ENCODE data around the gene SMG5.
"Not testable (repeated sequence)": the region's sequence is repeated elsewhere in the genome, so short reads cannot be mapped to it uniquely, and the experiment has no call there.

Gene SMG5, protein sequence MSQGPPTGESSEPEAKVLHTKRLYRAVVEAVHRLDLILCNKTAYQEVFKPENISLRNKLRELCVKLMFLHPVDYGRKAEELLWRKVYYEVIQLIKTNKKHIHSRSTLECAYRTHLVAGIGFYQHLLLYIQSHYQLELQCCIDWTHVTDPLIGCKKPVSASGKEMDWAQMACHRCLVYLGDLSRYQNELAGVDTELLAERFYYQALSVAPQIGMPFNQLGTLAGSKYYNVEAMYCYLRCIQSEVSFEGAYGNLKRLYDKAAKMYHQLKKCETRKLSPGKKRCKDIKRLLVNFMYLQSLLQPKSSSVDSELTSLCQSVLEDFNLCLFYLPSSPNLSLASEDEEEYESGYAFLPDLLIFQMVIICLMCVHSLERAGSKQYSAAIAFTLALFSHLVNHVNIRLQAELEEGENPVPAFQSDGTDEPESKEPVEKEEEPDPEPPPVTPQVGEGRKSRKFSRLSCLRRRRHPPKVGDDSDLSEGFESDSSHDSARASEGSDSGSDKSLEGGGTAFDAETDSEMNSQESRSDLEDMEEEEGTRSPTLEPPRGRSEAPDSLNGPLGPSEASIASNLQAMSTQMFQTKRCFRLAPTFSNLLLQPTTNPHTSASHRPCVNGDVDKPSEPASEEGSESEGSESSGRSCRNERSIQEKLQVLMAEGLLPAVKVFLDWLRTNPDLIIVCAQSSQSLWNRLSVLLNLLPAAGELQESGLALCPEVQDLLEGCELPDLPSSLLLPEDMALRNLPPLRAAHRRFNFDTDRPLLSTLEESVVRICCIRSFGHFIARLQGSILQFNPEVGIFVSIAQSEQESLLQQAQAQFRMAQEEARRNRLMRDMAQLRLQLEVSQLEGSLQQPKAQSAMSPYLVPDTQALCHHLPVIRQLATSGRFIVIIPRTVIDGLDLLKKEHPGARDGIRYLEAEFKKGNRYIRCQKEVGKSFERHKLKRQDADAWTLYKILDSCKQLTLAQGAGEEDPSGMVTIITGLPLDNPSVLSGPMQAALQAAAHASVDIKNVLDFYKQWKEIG

DNA sequence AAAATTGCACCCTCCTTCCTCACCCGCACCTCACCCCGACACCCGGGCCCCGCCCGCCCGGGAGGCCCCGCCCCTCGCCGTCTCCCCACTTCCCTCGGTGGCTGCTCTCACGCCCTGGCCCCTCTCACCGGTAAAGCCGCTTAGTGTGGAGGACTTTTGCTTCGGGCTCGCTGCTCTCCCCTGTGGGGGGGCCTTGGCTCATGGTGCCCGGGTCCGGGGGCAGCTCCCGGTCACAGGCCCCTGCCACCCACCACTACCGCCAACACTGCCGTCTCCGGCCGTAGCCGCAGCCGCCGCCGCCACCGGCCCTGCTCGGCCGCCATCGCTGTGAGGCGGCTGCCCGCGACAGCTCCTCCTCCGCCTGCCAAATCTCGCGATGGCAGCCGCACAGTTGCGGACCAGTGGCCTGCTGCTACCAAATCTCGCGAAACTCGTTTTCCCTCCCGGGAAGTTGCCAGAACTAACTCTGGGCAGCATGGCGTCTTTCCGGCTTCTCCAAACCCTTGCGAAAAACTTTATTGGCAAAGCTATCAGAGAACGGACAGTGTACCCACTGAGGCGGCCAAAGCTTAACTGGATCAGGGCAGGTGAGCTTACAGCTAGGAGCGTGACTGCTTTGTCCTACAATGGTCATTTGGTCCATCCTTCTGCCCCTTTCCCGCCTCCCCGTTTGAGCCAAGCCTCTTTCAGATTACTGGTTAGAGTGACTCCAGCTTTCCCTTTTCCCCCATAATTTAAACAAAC lies at the start of gene SMG5:
Gene SMG5 (minus strand): TSS at position 347 of the 744 bp plus-strand sequence. CDS start 145 bp downstream, at position 202.
- peak; percentile 98 for DNase-seq (ENCODE audit: low read depth)

DNA sequence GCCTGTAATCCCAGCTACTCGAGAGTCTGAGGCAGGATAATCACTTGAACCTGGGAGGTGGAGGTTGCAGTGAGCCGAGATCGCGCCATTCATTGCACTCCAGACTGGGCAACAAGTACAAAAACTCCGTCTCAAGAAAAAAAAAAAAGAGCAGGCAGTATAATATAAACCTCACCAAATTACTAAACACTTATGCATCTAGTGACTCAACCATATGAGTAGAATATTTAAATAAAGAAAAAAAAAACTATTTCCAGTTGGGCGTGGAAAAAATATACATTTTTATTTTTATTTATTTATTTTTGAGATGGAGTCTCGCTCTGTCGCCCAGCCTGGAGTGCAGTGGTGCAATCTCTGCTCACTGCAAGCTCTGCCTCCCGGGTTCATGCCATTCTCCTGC lies 40.6 kb upstream of the SMG5 start:
- not testable (repeated sequence) for DNase-seq (ENCODE audit: low read depth)

DNA sequence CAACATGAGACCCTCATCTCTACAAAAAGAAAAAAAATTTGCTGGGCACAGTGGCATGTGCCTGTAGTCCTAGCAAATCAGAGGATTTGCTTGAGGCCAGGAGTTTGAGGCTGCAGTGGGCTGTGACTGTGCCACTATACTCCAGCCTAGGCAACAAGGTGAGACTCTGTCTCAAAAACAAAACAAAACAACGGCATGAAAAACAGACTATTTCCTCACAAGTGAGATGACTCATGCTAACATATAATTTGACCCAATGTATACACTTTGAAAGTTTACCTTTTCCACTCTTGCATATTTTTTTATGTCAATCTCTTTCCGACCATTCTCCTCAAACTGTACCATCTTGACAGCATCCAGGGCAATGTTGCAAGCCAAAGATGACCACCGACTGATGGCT lies 37.9 kb upstream of the SMG5 start:
- DNase-seq (ENCODE audit: low read depth) = no peak

GRCh38 chr1:156319664-156320063 lies 37.0 kb upstream of the SMG5 start:
- no peak for DNase-seq (ENCODE audit: low read depth)

- DNase-seq (ENCODE audit: low read depth) = no peak
These were observed 34.3 kb upstream of the SMG5 start for GRCh38 chr1:156316909-156317308.

DNA sequence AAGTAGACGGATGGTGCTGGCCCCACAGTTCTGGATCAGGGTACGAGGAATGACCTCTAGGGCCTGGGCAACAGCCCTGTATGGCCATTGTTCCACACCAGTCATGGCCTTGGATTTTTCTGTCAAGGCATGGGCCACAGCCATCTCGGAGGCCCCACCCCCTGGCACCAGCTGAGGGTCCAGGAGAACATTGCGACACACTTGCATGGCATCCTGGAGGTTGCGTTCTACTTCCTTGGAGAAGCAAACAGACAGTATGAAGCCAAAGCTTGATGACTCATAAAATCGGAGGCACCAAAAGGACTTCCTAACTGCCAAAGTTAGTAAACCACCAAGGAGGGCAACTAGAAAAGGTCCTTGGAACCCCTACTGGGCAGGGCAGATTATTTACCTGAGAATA lies 28.3 kb upstream of the SMG5 start:
- no peak for DNase-seq (ENCODE audit: low read depth)

GRCh38 chr1:156308078-156308477 lies 25.5 kb upstream of the SMG5 start:
- no peak for DNase-seq (ENCODE audit: low read depth)

DNA sequence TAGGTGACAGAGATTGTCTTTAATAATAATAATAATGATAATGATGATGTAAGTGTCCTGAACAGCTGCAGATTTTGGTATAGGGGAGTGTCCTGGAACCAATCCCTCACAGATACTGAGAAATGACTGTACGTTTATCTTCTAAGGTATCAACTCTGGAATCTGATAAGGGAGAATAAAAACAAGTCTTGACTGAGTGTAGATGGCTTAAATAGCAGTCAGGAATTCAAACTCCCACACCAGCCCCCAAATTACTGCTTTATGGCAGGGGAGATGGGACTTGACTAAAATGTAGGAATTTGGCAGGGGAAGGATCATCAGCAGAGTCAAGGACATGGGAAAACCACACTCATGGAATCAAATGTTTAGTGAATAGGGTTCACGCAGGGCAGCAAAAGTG lies 22.6 kb upstream of the SMG5 start:
- DNase-seq (ENCODE audit: low read depth) = no peak

DNA sequence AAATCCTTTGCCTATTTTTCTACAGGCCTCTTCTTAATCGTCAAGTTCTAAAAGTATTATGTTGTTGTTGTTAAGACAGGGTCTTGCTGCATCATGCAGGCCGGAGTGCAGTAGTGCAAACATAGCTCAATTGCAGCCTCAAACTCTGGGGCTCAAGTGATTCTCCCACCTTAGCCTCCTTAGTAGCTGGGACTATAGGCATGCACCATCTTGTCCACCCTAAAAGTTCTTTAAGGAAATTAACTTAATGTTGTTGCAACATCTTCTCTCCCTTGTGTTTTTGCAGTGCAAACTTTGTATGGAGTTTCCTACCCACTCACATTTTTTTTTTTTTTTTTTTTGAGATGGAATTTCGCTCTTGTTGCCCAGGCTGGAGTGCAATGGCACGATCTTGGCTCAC lies 20.6 kb upstream of the SMG5 start:
- DNase-seq (ENCODE audit: low read depth) = no peak

- DNase-seq (ENCODE audit: low read depth) = no peak
These were observed 16.3 kb upstream of the SMG5 start, which contains the start of gene VHLL for GRCh38 chr1:156298852-156299357. Gene VHLL (minus strand): TSS chr1:156299307. CDS start chr1:156299189, 118 bp downstream.

- DNase-seq (ENCODE audit: low read depth) = no peak
These were observed 12.8 kb upstream of the SMG5 start, which contains the start of gene GLMP for GRCh38 chr1:156295391-156295947. Gene GLMP (minus strand): TSS chr1:156295679. CDS start chr1:156295645, 34 bp downstream.

DNA sequence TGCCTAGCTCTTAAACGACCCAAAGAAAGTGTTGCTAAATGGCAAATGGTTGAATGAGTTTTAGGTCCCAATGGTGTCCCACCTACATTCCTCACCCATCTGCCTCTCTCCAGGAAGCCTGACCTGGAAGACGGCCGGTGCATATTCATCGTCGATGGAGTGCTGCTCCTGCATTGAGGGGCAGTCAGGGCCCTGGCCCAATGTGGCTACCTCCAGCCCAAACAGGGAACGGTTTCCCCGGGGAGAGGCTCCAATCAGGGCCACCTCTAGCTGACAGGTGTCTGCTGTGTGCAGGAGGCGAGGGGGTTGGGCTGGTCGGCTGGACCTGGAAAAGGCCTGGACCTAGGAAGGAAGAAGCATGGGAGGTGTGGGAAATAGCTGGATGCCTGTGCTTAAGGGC lies 11.3 kb upstream of the SMG5 start:
- no peak for DNase-seq (ENCODE audit: low read depth)

DNA sequence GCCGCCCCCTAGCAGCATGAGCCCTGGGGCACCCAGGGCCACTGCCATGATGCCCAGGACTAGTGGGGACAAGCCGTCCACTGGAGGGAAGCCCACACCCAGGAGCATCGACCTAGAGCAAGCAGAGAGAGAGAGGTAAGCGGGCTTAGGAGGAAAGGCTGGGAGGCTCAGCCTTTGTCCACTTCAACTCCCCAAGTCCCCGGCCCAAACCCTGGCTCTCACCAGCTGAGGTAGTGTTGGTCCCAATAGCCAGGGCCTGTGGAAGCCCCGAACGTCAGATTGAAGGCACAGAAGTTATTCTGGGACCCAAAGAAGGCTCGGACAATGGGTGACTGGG lies 10.4 kb upstream of the SMG5 start:
- no peak for DNase-seq (ENCODE audit: low read depth)

DNA sequence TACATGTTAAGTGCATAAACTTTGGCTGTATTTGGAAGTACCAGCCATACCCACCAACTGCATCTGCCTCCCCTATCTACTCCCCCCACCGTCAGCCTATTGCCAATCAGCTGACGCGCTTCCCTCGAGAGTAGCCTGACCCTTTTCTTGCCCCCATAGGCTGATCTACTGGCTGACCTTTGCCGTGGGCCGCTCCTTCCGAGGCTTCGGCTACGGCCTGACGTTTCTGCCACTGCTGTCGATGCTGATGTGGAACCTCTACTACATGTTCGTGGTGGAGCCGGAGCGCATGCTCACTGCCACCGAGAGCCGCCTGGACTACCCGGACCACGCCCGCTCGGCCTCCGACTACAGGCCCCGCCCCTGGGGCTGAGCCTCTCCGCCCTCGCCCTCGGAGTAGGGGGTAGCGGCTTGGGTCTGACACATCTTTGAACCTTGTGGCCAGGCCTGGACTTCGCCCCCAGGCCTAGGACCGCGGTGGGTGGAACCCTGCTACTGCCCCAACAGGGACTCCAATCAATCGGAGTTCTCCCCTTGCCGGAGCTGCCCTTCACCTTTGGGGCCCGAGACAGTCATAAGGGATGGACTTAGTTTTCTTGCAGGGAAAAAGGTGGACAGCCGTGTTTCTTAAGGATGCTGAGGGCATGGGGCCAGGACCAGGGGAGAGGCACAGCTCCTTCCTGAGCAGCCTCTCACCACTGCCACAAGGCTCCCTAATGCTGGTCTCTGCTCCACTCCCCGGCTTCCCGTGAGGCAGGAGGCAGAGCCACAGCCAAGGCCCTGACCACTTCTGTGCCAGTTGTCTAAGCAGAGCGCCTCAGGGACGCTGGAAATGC lies 8.8 kb upstream of the SMG5 start:
- DNase-seq (ENCODE audit: low read depth) = peak; percentile 64

GRCh38 chr1:156289857-156290256 lies 7.2 kb upstream of the SMG5 start:
- no peak for DNase-seq (ENCODE audit: low read depth)

- DNase-seq (ENCODE audit: low read depth) = no peak
These were observed 3.4 kb upstream of the SMG5 start for GRCh38 chr1:156286061-156286460.

DNA sequence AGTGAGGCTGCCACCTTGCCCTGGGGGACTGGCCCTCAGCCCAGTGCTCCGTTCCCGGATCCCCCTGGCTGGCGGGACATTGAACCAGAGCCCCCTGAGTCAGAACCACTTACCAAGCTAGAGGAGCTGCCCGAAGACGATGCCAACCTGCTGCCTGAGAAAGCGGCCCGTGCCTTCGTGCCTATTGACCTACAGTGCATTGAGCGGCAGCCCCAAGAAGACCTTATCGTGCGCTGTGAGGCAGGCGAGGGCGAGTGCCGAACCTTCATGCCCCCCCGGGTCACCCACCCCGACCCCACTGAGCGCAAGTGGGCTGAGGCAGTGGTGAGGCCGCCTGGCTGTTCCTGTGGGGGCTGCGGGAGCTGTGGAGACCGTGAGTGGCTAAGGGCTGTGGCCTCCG lies 2.8 kb upstream of the SMG5 start:
- DNase-seq (ENCODE audit: low read depth) = no peak

- no peak for DNase-seq (ENCODE audit: low read depth)
These were observed 2.1 kb upstream of the SMG5 start for GRCh38 chr1:156284757-156285156.

- DNase-seq (ENCODE audit: low read depth) = no peak
These were observed 1.5 kb upstream of the SMG5 start, which contains the start of gene TMEM79 for GRCh38 chr1:156284112-156284511. Gene TMEM79 (plus strand): TSS chr1:156284325. CDS start chr1:156285227, 902 bp downstream.

DNA sequence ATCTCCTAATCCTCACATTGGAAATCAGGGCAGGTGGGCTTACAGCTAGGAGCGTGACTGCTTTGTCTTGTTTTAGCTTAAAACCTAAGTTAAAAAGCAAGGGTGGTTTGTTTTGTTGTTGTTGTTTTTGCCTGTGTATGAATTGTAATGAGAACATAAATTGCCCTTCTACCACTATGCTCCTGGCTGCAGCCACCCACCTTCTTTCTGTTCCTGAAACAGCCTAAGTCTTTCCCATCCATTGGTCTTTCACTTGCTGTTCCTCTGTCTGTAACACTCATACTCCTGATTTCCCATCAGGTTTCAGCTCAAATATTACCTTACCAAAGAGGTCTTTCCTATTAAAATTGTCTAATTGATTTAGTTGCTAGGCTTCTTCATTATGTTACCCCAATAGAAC lies 896 bp upstream of the SMG5 start:
- no peak for DNase-seq (ENCODE audit: low read depth)

Measured in GM04504 (cell line).